K562 (cell line): Measurements from ENCODE around the gene USHBP1. TPM values are rescaled to one million over a fixed set of nuclear protein-coding genes. Genes with fewer than 3 reads are reported as not detected.

Source experiments
- ATAC-seq: fragments of 200-7000 bp; cut with Tn5 transposase; 3 replicates; pipeline ENCODE4 v1.9.1; 2020; ENCODE audit warnings: moderate library complexity
- BruUV-seq: library from RNA; stranded (reverse); fragments of 400-500 nt; replicated peaks from 2 replicates; lab custom pipeline; 2021; lab: Mats Ljungman, UMichigan
- CTCF ChIA-PET: fragments of 300-600 bp; formaldehyde crosslinking; extraction: SDS; loops from one replicate; lab custom pipeline; 2021; ENCODE audit warnings: low intra/inter-chr PET ratio; lab: Yijun Ruan, JAX
- POLR2A ChIA-PET: fragments of 300-600, 350-650 bp; sonication (Branson Sonifier 250); formaldehyde crosslinking; extraction: SDS; loops from one replicate; lab custom pipeline; 2021; ENCODE audit warnings: antibody characterized with exemption, inconsistent platforms; lab: Yijun Ruan, JAX
- DNase-seq, 4 experiments: peaks; one replicate each; pipeline versions ENCODE4 v3.0.0 to v3.0.0-alpha.2; 2011 to 2018; ENCODE audit warnings: low spot score in 3 of 4, mixed read lengths in 3 of 4; ENCODE audit errors: extremely low read depth in 1 of 4
- FAIRE-seq: peaks from 2 replicates; lab custom pipeline; 2011; peaks lifted over from hg19 to GRCh38; lab: Jason Lieb, UNC
- H2AFZ ChIP-seq: 2 replicates; pipeline ENCODE4 v1.6.0; 2011; ENCODE audit warnings: low read depth, low read length, control low read depth, inconsistent platforms
- H3K27ac ChIP-seq: fragments of 200-600 bp; 3 replicates; pipeline ENCODE4 v1.8.0; 2011; ENCODE audit warnings: low read depth, mild to moderate bottlenecking, control low read depth, inconsistent platforms, low read length, moderate library complexity, mixed read lengths; ENCODE audit errors: extremely low read depth
- H3K27me3 ChIP-seq, 2 experiments: fragments of 300-600 bp in 1 of 2; 2 replicates in 1 of 2; 3 replicates in 1 of 2; pipeline versions ENCODE4 v1.6.0 to v1.8.0; 2011; ENCODE audit warnings: inconsistent platforms in 2 of 2, low read length in 2 of 2, mild to moderate bottlenecking in 1 of 2, mixed read lengths in 1 of 2, moderate library complexity in 1 of 2; ENCODE audit not compliant: control insufficient read depth in 2 of 2, insufficient read depth in 2 of 2
- H3K36me3 ChIP-seq: fragments of 300-600 bp; 3 replicates; pipeline ENCODE4 v1.8.0; 2011; ENCODE audit warnings: mild to moderate bottlenecking, low read length, inconsistent platforms; ENCODE audit not compliant: control insufficient read depth, insufficient read depth
- H3K4me1 ChIP-seq, 2 experiments: fragments of 200-600 bp in 1 of 2; replicated peaks in 1 of 2; 2 replicates in 1 of 2; 3 replicates in 1 of 2; pipeline versions ENCODE4 v1.5.1 to v1.8.0; 2011; ENCODE audit warnings: inconsistent platforms in 2 of 2, low read length in 2 of 2, mild to moderate bottlenecking in 1 of 2, mixed read lengths in 1 of 2, moderate library complexity in 1 of 2; ENCODE audit not compliant: control insufficient read depth in 2 of 2, insufficient read depth in 2 of 2
- H3K4me2 ChIP-seq: 2 replicates; pipeline ENCODE4 v1.6.1; 2011; ENCODE audit warnings: low read length, control low read depth, inconsistent platforms, mixed read lengths; ENCODE audit not compliant: insufficient read depth
- H3K4me3 ChIP-seq: fragments of 200-600 bp; sonication (generic), shearing (Covaris generic); 2 replicates; pipeline ENCODE4 v1.5.1; 2016; ENCODE audit warnings: control low read depth, inconsistent platforms
- H3K79me2 ChIP-seq: fragments of 200-600 bp; 3 replicates; pipeline ENCODE4 v1.8.0; 2011; ENCODE audit warnings: low read length, inconsistent platforms; ENCODE audit not compliant: control insufficient read depth, insufficient read depth
- H3K9ac ChIP-seq, 2 experiments: 2 replicates each; pipeline versions ENCODE4 v1.6.0 to v1.6.1; 2011; ENCODE audit warnings: low read depth in 2 of 2, low read length in 2 of 2, control low read depth in 1 of 2, inconsistent platforms in 1 of 2, mild to moderate bottlenecking in 1 of 2, mixed read lengths in 1 of 2; ENCODE audit not compliant: insufficient read depth in 1 of 2
- H3K9me1 ChIP-seq: one replicate; pipeline ENCODE4 v1.6.0; 2011; ENCODE audit warnings: inconsistent platforms, mild to moderate bottlenecking, low read length, moderate library complexity; ENCODE audit not compliant: control insufficient read depth, insufficient read depth
- H3K9me3 ChIP-seq: replicated peaks from 2 replicates; pipeline ENCODE4 v1.5.1; 2011; ENCODE audit warnings: low read depth, low read length, inconsistent platforms; ENCODE audit not compliant: control insufficient read depth, insufficient read depth
- H4K20me1 ChIP-seq: replicated peaks from 2 replicates; pipeline ENCODE4 v1.6.1; 2011; ENCODE audit warnings: low read length, inconsistent platforms, mixed read lengths; ENCODE audit not compliant: control insufficient read depth, insufficient read depth
- CXXC5 ChIP-seq: fragments of 250-450 bp; sonication (Bioruptor Pico); IDR thresholded peaks from 2 replicates; pipeline ENCODE4 v1.8.0; 2022; ENCODE audit warnings: inconsistent platforms, mild to moderate bottlenecking, moderate library complexity
- GABPA ChIP-seq: fragments of 200-800 bp; sonication (Bioruptor generic); conservative IDR thresholded peaks from 2 replicates; pipeline ENCODE4 v1.6.1; 2016; ENCODE audit warnings: low read depth, missing genetic modification characterization, missing compliant biosample characterization
- HNRNPL ChIP-seq: fragments of 200-400 bp; formaldehyde crosslinking; IDR thresholded peaks from 2 replicates; pipeline ENCODE4 v1.6.1; 2017; ENCODE audit warnings: low read depth, mild to moderate bottlenecking, low read length
- HSF4 ChIP-seq: fragments of 250-450 bp; sonication (Bioruptor Pico); IDR thresholded peaks from 2 replicates; pipeline ENCODE4 v2.1.2; 2022; ENCODE audit warnings: mild to moderate bottlenecking, moderate library complexity, borderline replicate concordance
- KDM5B ChIP-seq: fragments of 200-600 bp; sonication (generic); IDR thresholded peaks from 2 replicates; pipeline ENCODE4 v1.6.1; 2012; ENCODE audit warnings: low read depth, mild to moderate bottlenecking, moderate library complexity, low read length, control low read depth, inconsistent platforms; ENCODE audit not compliant: insufficient replicate concordance
- TGIF2 ChIP-seq: sonication (generic); formaldehyde crosslinking; IDR thresholded peaks from 2 replicates; pipeline ENCODE4 v1.8.1; 2022; ENCODE audit warnings: mild to moderate bottlenecking, missing genetic modification reagents, moderate library complexity
- UBTF ChIP-seq, 2 experiments: IDR thresholded peaks; 2 replicates each; pipeline ENCODE4 v1.6.1; 2012; ENCODE audit warnings: improper control_type of control experiment in 2 of 2, low read depth in 2 of 2, low read length in 2 of 2, borderline replicate concordance in 1 of 2
- ZBED1 ChIP-seq: IDR thresholded peaks from 2 replicates; pipeline ENCODE4 v1.6.1; 2014
- ZBTB7A ChIP-seq: IDR thresholded peaks from 2 replicates; pipeline ENCODE4 v1.6.1; 2011; ENCODE audit warnings: low read depth, mild to moderate bottlenecking, low read length, moderate library complexity, borderline replicate concordance; ENCODE audit not compliant: control insufficient read depth
- ZFX ChIP-seq: sonication (generic); formaldehyde crosslinking; IDR thresholded peaks from 2 replicates; pipeline ENCODE4 v1.8.0; 2022; ENCODE audit warnings: mild to moderate bottlenecking, missing genetic modification reagents, moderate library complexity
- ZNF395 ChIP-seq: fragments of 200-800 bp; sonication (Bioruptor generic); IDR thresholded peaks from 2 replicates; pipeline ENCODE4 v1.6.1; 2017; ENCODE audit warnings: missing genetic modification characterization, missing compliant biosample characterization
- ZNF561 ChIP-seq: fragments of 450-650 bp; formaldehyde crosslinking; conservative IDR thresholded peaks from 2 replicates; pipeline ENCODE4 v1.4.0; 2020; ENCODE audit warnings: mild to moderate bottlenecking, moderate library complexity
- ZNF583 ChIP-seq: fragments of 250-450 bp; sonication (Bioruptor Pico); IDR thresholded peaks from 2 replicates; pipeline ENCODE4 v1.4.0; 2020
- WGBS: fragments of 100-300 bp; shearing (Covaris generic); methylation state at CpG from one replicate; pipeline ENCODE4 v1.1.6; 2016; ENCODE audit warnings: low coverage, mixed read lengths; ENCODE audit not compliant: insufficient coverage; ENCODE audit errors: missing lambda C conversion rate; 5-methylcytosine and 5-hydroxymethylcytosine counted together
- in situ Hi-C: fragments of 300-500 bp; cut with MboI; formaldehyde crosslinking; loops from 4 replicates; pipeline ENCODE4 v1.15.0; 2018; ENCODE audit warnings: inconsistent platforms, mixed read lengths
- intact Hi-C: fragments of 100-400 bp; cut with micrococcal nuclease; formaldehyde crosslinking; loops from 2 replicates; pipeline ENCODE4 v1.14.2; 2022
- polyA plus RNA-seq, 8 experiments: library from polyadenylated mRNA; depleted of rRNA in 4 of 8; stranded (reverse) in 5 of 8; unstranded in 3 of 8; fragments of >200 nt; fragmentation: Nextera tagmentation in 2 of 8; fragmentation: Illumina TruSeq in 1 of 8; extraction: Ambion mirVana in 2 of 8; extraction: Trizol in 1 of 8; gene quantifications; 2 replicates each; pipeline versions ENCODE4 v1.2.1 to v1.2.3, GENCODE V29; 2011 to 2014; ENCODE audit warnings: inconsistent platforms in 1 of 8, missing spikeins in 1 of 8
- total RNA-seq, 7 experiments: library from RNA; depleted of rRNA in 6 of 7; stranded (reverse); fragments of >200 nt in 6 of 7; fragmentation: Illumina TruSeq in 2 of 7; extraction: Trizol in 2 of 7; gene quantifications; 2 replicates each; pipeline versions ENCODE4 v1.2.1 to v1.2.3, GENCODE V29; 2011 to 2021; ENCODE audit warnings: low replicate concordance in 1 of 7
- TF ChIP-seq, protein P1 (sequence below): conservative IDR thresholded peaks from 2 replicates; pipeline ENCODE4 v1.6.1; 2011; ENCODE audit warnings: low read depth, mild to moderate bottlenecking, low read length; ENCODE audit not compliant: control insufficient read depth

USHBP1 gene
- total and polyA plus RNA-seq, 9 of the 15 experiments (the other 6 are each of a cell fraction or from before 2014, with no cell fraction given): 0.03 to 0.10 (median 0.05) TPM; not detected in 5

- TF ChIP-seq ZBED1 (no peak), ZFX (CRISPR knock-in tag) (peak; percentile 34; the same call in 1 of the 2 replicates)
Observed at GRCh38 chr19:17246681-17247425, 17.7 kb downstream of the USHBP1 start (continued).

DNA sequence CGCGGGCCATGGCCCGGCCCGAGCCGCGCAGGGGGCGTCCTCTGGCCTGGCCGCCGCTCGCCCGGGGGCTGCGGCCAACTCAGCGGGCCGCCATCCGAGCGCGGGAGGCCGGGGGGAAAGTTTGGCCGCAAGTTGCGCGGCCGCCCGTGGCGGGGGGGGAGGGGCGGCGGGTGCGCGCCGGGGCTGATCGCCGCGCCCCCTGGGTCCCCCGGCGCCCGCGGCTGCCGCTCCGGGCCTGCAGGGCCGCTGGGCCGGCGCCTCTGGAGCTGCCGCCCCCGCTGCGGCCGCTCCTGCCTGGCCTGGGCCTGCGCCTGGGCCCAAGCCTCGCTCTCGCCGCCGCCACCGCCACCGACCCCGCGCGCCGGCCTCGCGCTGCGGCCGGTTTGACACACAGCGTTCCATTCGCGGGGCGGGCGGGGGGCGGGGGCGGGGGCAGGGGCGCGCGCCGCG, 19.0 kb downstream of the USHBP1 start, which contains the start of gene NR2F6:
Gene NR2F6 (minus strand): TSS at position 385 of the 450 bp plus-strand sequence. CDS start 699 bp downstream, outside the sequence.
- POLR2A ChIA-PET: interaction anchor here (0.6 to 1.1 kb wide), 2 partner anchors 11 to 19 kb away, joined by 3 to 4 read pairs; no protein-coding TSS in a partner anchor
- DNase-seq: peak in 3 of 4 experiments; percentile 76 to 85 (median 80)
- peaks cover 15% of the 10 kb centered on the region; the same call in 2 of the 3 replicates for H3K36me3 ChIP-seq
- WGBS: 0% methylated on average over 11 of the region's 72 CpGs
- H3K27me3 ChIP-seq: no peaks in the 10 kb centered on the region
- peaks cover 45 to 88% of the 10 kb centered on the region in 2 experiments for H3K4me1 ChIP-seq
- ATAC-seq: no peak
- H3K27ac ChIP-seq: peak within 1 kb of the TSS; percentile 96
- H3K9me1 ChIP-seq: no peaks in the 10 kb centered on the region
- H3K9ac ChIP-seq: peak within 1 kb of the TSS; percentile 76 to 91
- H3K4me2 ChIP-seq: peak within 1 kb of the TSS; percentile 93
- peak within 1 kb of the TSS; percentile 91 for H2AFZ ChIP-seq
- H3K4me3 ChIP-seq: peak within 1 kb of the TSS; percentile 80
- no TSS peak for BruUV-seq
- CTCF ChIA-PET: no interaction called here
- in situ Hi-C loops: no loop called here
- peaks cover 15% of the 10 kb centered on the region for H4K20me1 ChIP-seq
- no peak for FAIRE-seq
- no peaks in the 10 kb centered on the region for H3K9me3 ChIP-seq
- intact Hi-C loops: loop anchor here (5.0 kb wide), 1 partner anchor 38 kb away; no protein-coding TSS in a partner anchor
- H3K79me2 ChIP-seq: peaks cover 47% of the 10 kb centered on the region
- TF ChIP-seq, protein P1, sequence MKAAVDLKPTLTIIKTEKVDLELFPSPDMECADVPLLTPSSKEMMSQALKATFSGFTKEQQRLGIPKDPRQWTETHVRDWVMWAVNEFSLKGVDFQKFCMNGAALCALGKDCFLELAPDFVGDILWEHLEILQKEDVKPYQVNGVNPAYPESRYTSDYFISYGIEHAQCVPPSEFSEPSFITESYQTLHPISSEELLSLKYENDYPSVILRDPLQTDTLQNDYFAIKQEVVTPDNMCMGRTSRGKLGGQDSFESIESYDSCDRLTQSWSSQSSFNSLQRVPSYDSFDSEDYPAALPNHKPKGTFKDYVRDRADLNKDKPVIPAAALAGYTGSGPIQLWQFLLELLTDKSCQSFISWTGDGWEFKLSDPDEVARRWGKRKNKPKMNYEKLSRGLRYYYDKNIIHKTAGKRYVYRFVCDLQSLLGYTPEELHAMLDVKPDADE: peak; percentile 48; the same call in 1 of the 2 replicates
- TF ChIP-seq ZBTB7A: peak; percentile 14; the same call in 1 of the 2 replicates
- peak; percentile 56 for TF ChIP-seq CXXC5
- TF ChIP-seq ZNF583 (CRISPR knock-in tag): no peak
- no peak for TF ChIP-seq HSF4 (CRISPR knock-in tag)
- no peak for TF ChIP-seq ZNF561 (CRISPR knock-in tag)
- 0 out of 4 replicates have a peak, but pooled peaks of 1 of the 2 experiments have one; percentile 10 for TF ChIP-seq UBTF (IDR thresholded peaks at IDR 0.05; ENCODE audit: borderline replicate concordance in 1 of 2, low read depth in 2 of 2, low read length in 2 of 2)
- TF ChIP-seq ZNF395 (CRISPR knock-in tag): 0 out of 2 replicates have a peak, but pooled peaks have one; percentile 20
- no peak for TF ChIP-seq TGIF2
- TF ChIP-seq GABPA: peak; percentile 13; the same call in 1 of the 2 replicates
- TF ChIP-seq HNRNPL: no peak
- TF ChIP-seq KDM5B: peak; percentile 57
